H1 (cell line): ENCODE results near the gene LRRC41. TPM values are rescaled to one million over a fixed set of nuclear protein-coding genes. Genes with fewer than 3 reads are reported as not detected.
A peak's percentile ranks its signal among the peaks of the same experiment; 100 is the strongest.

Experiments used
- CTCF ChIA-PET: fragments of 300-600 bp; sonication (Branson Sonifier 250); formaldehyde crosslinking; loops from one replicate; lab custom pipeline; 2021; ENCODE audit not compliant: partially characterized antibody; lab: Charles Lee
- POLR2A ChIA-PET: fragments of 300-600 bp; sonication (Branson Sonifier 250); formaldehyde crosslinking; loops from one replicate; lab custom pipeline; 2021; ENCODE audit warnings: inconsistent platforms; ENCODE audit not compliant: partially characterized antibody; lab: Charles Lee
- DNase-seq, 2 experiments: peaks; one replicate each; pipeline versions ENCODE4 v3.0.0 to v3.0.0-alpha.2; 2010 to 2022; ENCODE audit warnings: low spot score in 2 of 2, low read depth in 1 of 2, mixed read lengths in 1 of 2
- FAIRE-seq: peaks from 2 replicates; lab custom pipeline; 2011; peaks lifted over from hg19 to GRCh38; lab: Jason Lieb, UNC
- H2AFZ ChIP-seq: 2 replicates; pipeline ENCODE4 v1.8.1; 2012; ENCODE audit warnings: low read length, inconsistent platforms
- H2AK5ac ChIP-seq: 2 replicates; pipeline ENCODE4 v1.6.1; 2013; ENCODE audit warnings: low read depth, low read length
- H2BK120ac ChIP-seq: replicated peaks from 2 replicates; pipeline ENCODE3; 2013; ENCODE audit warnings: low read depth, low read length, inconsistent platforms
- H2BK12ac ChIP-seq: 2 replicates; pipeline ENCODE4 v1.6.1; 2013; ENCODE audit warnings: low read depth, low read length
- H2BK15ac ChIP-seq: 2 replicates; pipeline ENCODE4 v1.6.1; 2013; ENCODE audit warnings: low read length
- H2BK20ac ChIP-seq: 2 replicates; pipeline ENCODE4 v1.6.1; 2013; ENCODE audit warnings: low read length
- H2BK5ac ChIP-seq: 2 replicates; pipeline ENCODE4 v1.6.1; 2013; ENCODE audit warnings: low read depth, low read length
- H3K14ac ChIP-seq: 2 replicates; pipeline ENCODE4 v1.6.1; 2013; ENCODE audit warnings: inconsistent platforms; ENCODE audit not compliant: insufficient read length
- H3K18ac ChIP-seq: 2 replicates; pipeline ENCODE4 v1.6.1; 2013; ENCODE audit warnings: low read length; ENCODE audit errors: extremely low read depth
- H3K23ac ChIP-seq: 2 replicates; pipeline ENCODE4 v1.6.1; 2013; ENCODE audit warnings: inconsistent platforms; ENCODE audit not compliant: insufficient read length
- H3K23me2 ChIP-seq: 2 replicates; pipeline ENCODE4 v1.6.1; 2013; ENCODE audit warnings: low read depth, low read length
- H3K27ac ChIP-seq: 2 replicates; pipeline ENCODE4 v1.6.1; 2011; ENCODE audit warnings: low read depth, low read length, inconsistent platforms
- H3K27me3 ChIP-seq, 4 experiments: replicated peaks in 1 of 4; 1 replicate in 1 of 4; 2 replicates in 3 of 4; pipeline versions ENCODE4 v1.6.1 to v1.8.1; 2011 to 2013; ENCODE audit warnings: low read length in 3 of 4, mild to moderate bottlenecking in 3 of 4, inconsistent platforms in 2 of 4, mixed read lengths in 2 of 4, moderate library complexity in 1 of 4; ENCODE audit not compliant: control insufficient read depth in 3 of 4, insufficient read depth in 3 of 4; ENCODE audit errors: extremely low read depth in 1 of 4
- H3K36me3 ChIP-seq, 4 experiments: 2 replicates each; pipeline versions ENCODE4 v1.6.1 to v1.8.1; 2011 to 2013; ENCODE audit warnings: mild to moderate bottlenecking in 4 of 4, low read length in 3 of 4, moderate library complexity in 2 of 4, control low read depth in 1 of 4, inconsistent platforms in 1 of 4; ENCODE audit not compliant: insufficient read depth in 4 of 4, control insufficient read depth in 2 of 4
- H3K4ac ChIP-seq: replicated peaks from 2 replicates; pipeline ENCODE3; 2013; ENCODE audit warnings: low read length, low read depth, mixed read lengths, inconsistent platforms; ENCODE audit not compliant: insufficient read length
- H3K4me1 ChIP-seq, 4 experiments: replicated peaks in 1 of 4; 1 replicate in 1 of 4; 2 replicates in 3 of 4; pipeline versions ENCODE4 v1.6.1 to v1.8.1; 2011 to 2013; ENCODE audit warnings: low read length in 3 of 4, inconsistent platforms in 2 of 4, mixed read lengths in 1 of 4; ENCODE audit not compliant: insufficient read depth in 4 of 4, control insufficient read depth in 3 of 4
- H3K4me2 ChIP-seq, 2 experiments: 2 replicates each; pipeline versions ENCODE4 v1.6.1 to v1.8.1; 2011 to 2013; ENCODE audit warnings: low read depth in 2 of 2, low read length in 2 of 2, control low read depth in 1 of 2, inconsistent platforms in 1 of 2, mild to moderate bottlenecking in 1 of 2; ENCODE audit not compliant: insufficient read depth in 1 of 2
- H3K4me3 ChIP-seq, 4 experiments: fragments of 200-600, 300-600 bp in 1 of 4; sonication (generic), shearing (Covaris generic), sonication (Bioruptor Twin) in 1 of 4; 2 replicates each; pipeline versions ENCODE4 v1.5.1 to v1.8.1; 2011 to 2016; ENCODE audit warnings: low read length in 4 of 4, low read depth in 3 of 4, control low read depth in 2 of 4, inconsistent platforms in 2 of 4, mild to moderate bottlenecking in 2 of 4, mixed read lengths in 1 of 4, moderate library complexity in 1 of 4; ENCODE audit not compliant: insufficient read depth in 2 of 4; ENCODE audit errors: extremely low read depth in 1 of 4
- H3K56ac ChIP-seq: replicated peaks from 2 replicates; pipeline ENCODE3; 2013; ENCODE audit warnings: low read depth, mild to moderate bottlenecking, mixed read lengths, low read length, inconsistent platforms; ENCODE audit not compliant: insufficient read length
- H3K79me1 ChIP-seq: 2 replicates; pipeline ENCODE4 v1.6.1; 2013; ENCODE audit warnings: low read depth, low read length, control low read depth
- H3K79me2 ChIP-seq, 2 experiments: 2 replicates each; pipeline versions ENCODE4 v1.6.1 to v1.8.1; 2012 to 2013; ENCODE audit warnings: low read length in 2 of 2, mild to moderate bottlenecking in 2 of 2, inconsistent platforms in 1 of 2; ENCODE audit not compliant: insufficient read depth in 2 of 2, control insufficient read depth in 1 of 2
- H3K9ac ChIP-seq, 4 experiments: replicated peaks in 1 of 4; 1 replicate in 1 of 4; 2 replicates in 3 of 4; pipeline versions ENCODE4 v1.6.1 to v1.8.1; 2011 to 2013; ENCODE audit warnings: low read depth in 3 of 4, low read length in 3 of 4, control low read depth in 2 of 4, mild to moderate bottlenecking in 2 of 4, moderate library complexity in 2 of 4, inconsistent platforms in 1 of 4; ENCODE audit errors: extremely low read depth in 1 of 4
- H3K9me3 ChIP-seq, 2 experiments: 2 replicates each; pipeline versions ENCODE4 v1.6.1 to v1.8.1; 2012 to 2013; ENCODE audit warnings: mild to moderate bottlenecking in 2 of 2, moderate library complexity in 2 of 2, control low read depth in 1 of 2, inconsistent platforms in 1 of 2, low read depth in 1 of 2, low read length in 1 of 2, mixed read lengths in 1 of 2; ENCODE audit not compliant: insufficient read depth in 2 of 2
- H4K20me1 ChIP-seq, 2 experiments: replicated peaks in 1 of 2; 2 replicates each; pipeline versions ENCODE3 to v1.8.1; 2011 to 2013; ENCODE audit warnings: inconsistent platforms in 2 of 2, low read length in 2 of 2, mild to moderate bottlenecking in 1 of 2; ENCODE audit not compliant: insufficient read depth in 2 of 2, control insufficient read depth in 1 of 2
- H4K5ac ChIP-seq: 2 replicates; pipeline ENCODE4 v1.6.1; 2013; ENCODE audit warnings: low read length, low read depth, mixed read lengths, inconsistent platforms; ENCODE audit not compliant: insufficient read length
- H4K8ac ChIP-seq: 2 replicates; pipeline ENCODE4 v1.8.0; 2013; ENCODE audit warnings: mild to moderate bottlenecking, moderate library complexity, low read length, inconsistent platforms; ENCODE audit not compliant: insufficient read depth; ENCODE audit errors: extremely low read depth
- H4K91ac ChIP-seq: replicated peaks from 2 replicates; pipeline ENCODE3; 2013; ENCODE audit warnings: low read length, mixed read lengths, inconsistent platforms; ENCODE audit not compliant: insufficient read length
- ASH2L ChIP-seq: fragments of 200-600, 300-600 bp; sonication (generic); IDR thresholded peaks from one replicate; pipeline ENCODE4 v1.7.1; 2017; ENCODE audit warnings: low read length
- BACH1 ChIP-seq: IDR thresholded peaks from 2 replicates; pipeline ENCODE4 v1.6.1; 2012; ENCODE audit warnings: low read length, improper control_type of control experiment
- FOSL1 ChIP-seq: IDR thresholded peaks from 2 replicates; pipeline ENCODE4 v1.6.1; 2011; ENCODE audit warnings: mild to moderate bottlenecking, low read depth, low read length, moderate library complexity; ENCODE audit not compliant: insufficient read depth
- POLR2AphosphoS5 ChIP-seq: IDR thresholded peaks from 2 replicates; pipeline ENCODE4 v1.6.1; 2011; ENCODE audit warnings: low read depth, low read length
- TAF7 ChIP-seq: optimal IDR thresholded peaks from 2 replicates; pipeline ENCODE3; 2011; ENCODE audit warnings: low read depth, mild to moderate bottlenecking, inconsistent platforms, low read length, moderate library complexity, borderline replicate concordance
- WGBS, 2 experiments: shearing (Covaris generic) in 1 of 2; methylation state at CpG; one replicate each; pipeline versions ENCODE4 v1.1.6 to v1.1.7; 2013 to 2015; ENCODE audit warnings: low lambda C conversion rate in 2 of 2, mixed read lengths in 2 of 2, inconsistent platforms in 1 of 2, low coverage in 1 of 2, missing lambda C conversion rate in 1 of 2; ENCODE audit not compliant: insufficient replicate concordance in 2 of 2, insufficient coverage in 1 of 2, insufficient read length in 1 of 2; ENCODE audit errors: extremely low coverage in 1 of 2, missing lambda C conversion rate in 1 of 2; 5-methylcytosine and 5-hydroxymethylcytosine counted together
- polyA plus RNA-seq, 7 experiments: library from polyadenylated mRNA; depleted of rRNA in 3 of 7; stranded (reverse) in 5 of 7; unstranded in 2 of 7; fragments of >200 nt in 5 of 7; fragments of 200-250 nt in 2 of 7; gene quantifications; 1 replicate in 5 of 7; 2 replicates in 1 of 7; 4 replicates in 1 of 7; pipeline versions ENCODE4 v1.2.1 to v1.2.3, GENCODE V29; 2011 to 2013; ENCODE audit warnings: missing spikeins in 2 of 7, mixed read lengths in 2 of 7
- total RNA-seq: library from RNA; stranded (reverse); fragmentation: NEBNext Ultra II Directional; extraction: Animal tissue kit (Norgen Biotek cat#: 25700); gene quantifications from 2 replicates; pipeline ENCODE4 v1.2.1, GENCODE V29; 2021

The LRRC41 gene
- total and polyA plus RNA-seq, 2 of the 8 experiments (the other 6 are each of a cell fraction or from before 2014, with no cell fraction given), result 36.8 to 51.2 TPM

GRCh38 chr1:46301406-46301807 is 2.0 kb downstream of the LRRC41 start:
- Histone ChIP-seq H3K27me3 (no peaks in the 10 kb centered on the region), H4K5ac (no peak overlapping the region), H2BK12ac (peak overlapping the region; percentile 52; the same call in 1 of the 2 replicates), H3K56ac (peak overlapping the region; percentile 50), H3K4me2 (peak overlapping the region; percentile 80 to 91), H3K4me1 (peaks cover 5 to 12% (median 8%) of the 10 kb centered on the region in 4 experiments), H2BK5ac (peak overlapping the region; percentile 71; the same call in 1 of the 2 replicates), H4K91ac (no peak overlapping the region), H2BK15ac (no peak overlapping the region), H2BK120ac (no peak overlapping the region), H3K18ac (peak overlapping the region; percentile 72), H2BK20ac (no peak overlapping the region), H3K9ac (peak overlapping the region in 3 of 4 experiments; percentile 8 to 87 (median 84); a peak in 5 of 7 replicates), H2AK5ac (no peak overlapping the region; the same call in 1 of the 2 replicates), H3K36me3 (peaks cover 0 to 17% (median 11%) of the 10 kb centered on the region in 4 experiments; a peak in 6 of 8 replicates), H3K79me1 (no peaks in the 10 kb centered on the region), H3K23ac (no peak overlapping the region), H2AFZ (no peak overlapping the region), H3K23me2 (peaks cover 8% of the 10 kb centered on the region; the same call in 1 of the 2 replicates), H3K79me2 (peaks cover 23 to 71% of the 10 kb centered on the region in 2 experiments), H3K27ac (peak overlapping the region; percentile 43; the same call in 1 of the 2 replicates), H3K4ac (peak overlapping the region; percentile 80), H4K8ac (no peak overlapping the region), H3K9me3 (no peaks in the 10 kb centered on the region), H3K14ac (no peak overlapping the region), H3K4me3 (peak overlapping the region; percentile 84 to 97 (median 90)), H4K20me1 (no peaks in the 10 kb centered on the region)
- FAIRE-seq (no peak), DNase-seq (peak in 1 of 2 experiments; percentile 53)
- CTCF ChIA-PET, result interaction anchor here (0.8 to 1.6 kb wide), 4 partner anchors 25 to 55 kb away, joined by 3 to 5 read pairs (median 4); no protein-coding TSS in a partner anchor
- TF ChIP-seq FOSL1 (no peak), POLR2AphosphoS5 (0 out of 2 replicates have a peak, but pooled peaks have one; percentile 32), ASH2L (no peak), TAF7 (no peak), BACH1 (no peak)
- WGBS, 2 experiments, result 48% methylated on average over 17 of the region's 17 CpGs; no CpG with 5 or more reads in 1 of the 2 experiments
- POLR2A ChIA-PET, result interaction anchor here (0.6 to 33.1 kb wide), 6 partner anchors 8 to 902 kb away, joined by 3 to 689 read pairs (median 6); partner anchors contain the start of gene RAD54L
